Fibroblast of skin of abdomen (primary cell): ENCODE measurements around the gene HSP90AB1.

Source experiments
- DNase-seq: peaks from one replicate; pipeline ENCODE4 v3.0.0-alpha.2; 2013

Gene HSP90AB1

GRCh38 chr6:44269178-44269920 is 22.4 kb downstream of the HSP90AB1 start:
- no peak for DNase-seq

- DNase-seq = no peak
These were observed 23.1 kb downstream of the HSP90AB1 start, which contains the start of gene TMEM151B for GRCh38 chr6:44269921-44270525. TMEM151B (plus strand) TSS chr6:44270450; CDS start chr6:44270743, 293 bp downstream.

- no peak for DNase-seq
These were observed 23.9 kb downstream of the HSP90AB1 start for GRCh38 chr6:44270526-44271405.

GRCh38 chr6:44271406-44271723 is 24.5 kb downstream of the HSP90AB1 start:
- DNase-seq = no peak

GRCh38 chr6:44271914-44272313 is 25.0 kb downstream of the HSP90AB1 start:
- DNase-seq = no peak

- no peak for DNase-seq
These were observed 25.6 kb downstream of the HSP90AB1 start for GRCh38 chr6:44272529-44272928.

- no peak for DNase-seq
These were observed 26.2 kb downstream of the HSP90AB1 start for GRCh38 chr6:44272999-44273566.

- no peak for DNase-seq
These were observed 26.7 kb downstream of the HSP90AB1 start for GRCh38 chr6:44273617-44274016.

- no peak for DNase-seq
These were observed 28.4 kb downstream of the HSP90AB1 start for GRCh38 chr6:44275271-44275748.

- no peak for DNase-seq
These were observed 29.1 kb downstream of the HSP90AB1 start for GRCh38 chr6:44275749-44276648.

GRCh38 chr6:44276667-44277640 is 30.1 kb downstream of the HSP90AB1 start:
- no peak for DNase-seq

GRCh38 chr6:44277763-44278162 is 30.9 kb downstream of the HSP90AB1 start:
- no peak for DNase-seq

GRCh38 chr6:44278315-44278714 is 31.4 kb downstream of the HSP90AB1 start:
- no peak for DNase-seq

- no peak for DNase-seq
These were observed 32.1 kb downstream of the HSP90AB1 start for GRCh38 chr6:44278774-44279697.

- DNase-seq = no peak
These were observed 37.2 kb downstream of the HSP90AB1 start for GRCh38 chr6:44284121-44284520.

- DNase-seq = no peak
These were observed 38.0 kb downstream of the HSP90AB1 start for GRCh38 chr6:44284867-44285266.

GRCh38 chr6:44285552-44286284 is 38.8 kb downstream of the HSP90AB1 start:
- no peak for DNase-seq

GRCh38 chr6:44286285-44286565 is 39.3 kb downstream of the HSP90AB1 start:
- DNase-seq = no peak

- DNase-seq = no peak
These were observed 39.8 kb downstream of the HSP90AB1 start for GRCh38 chr6:44286747-44287146.
